SU-DHL-6 (cell line): ENCODE measurements around the gene ERC1.

Experiments used
- CTCF ChIP-seq: fragments of 200-600 bp; sonication (generic); IDR thresholded peaks from one replicate; pipeline ENCODE4 v1.5.1; 2017; ENCODE audit warnings: antibody characterized with exemption, mild to moderate bottlenecking, low read length, moderate library complexity; ENCODE audit not compliant: insufficient read depth, poor library complexity, severe bottlenecking
- EZH2phosphoT487 ChIP-seq: fragments of 200-600 bp; sonication (generic), shearing (Covaris generic); conservative IDR thresholded peaks from 2 replicates; pipeline ENCODE4 v1.6.1; 2018; ENCODE audit warnings: mild to moderate bottlenecking, antibody characterized with exemption, low read length, moderate library complexity, mixed read lengths

GRCh38 chr12:1470051-1470450, 479.0 kb downstream of the ERC1 start:
- no peak for TF ChIP-seq CTCF
- TF ChIP-seq EZH2phosphoT487: no peak
